ENCODE measurements around the gene HCRTR1.

DNA sequence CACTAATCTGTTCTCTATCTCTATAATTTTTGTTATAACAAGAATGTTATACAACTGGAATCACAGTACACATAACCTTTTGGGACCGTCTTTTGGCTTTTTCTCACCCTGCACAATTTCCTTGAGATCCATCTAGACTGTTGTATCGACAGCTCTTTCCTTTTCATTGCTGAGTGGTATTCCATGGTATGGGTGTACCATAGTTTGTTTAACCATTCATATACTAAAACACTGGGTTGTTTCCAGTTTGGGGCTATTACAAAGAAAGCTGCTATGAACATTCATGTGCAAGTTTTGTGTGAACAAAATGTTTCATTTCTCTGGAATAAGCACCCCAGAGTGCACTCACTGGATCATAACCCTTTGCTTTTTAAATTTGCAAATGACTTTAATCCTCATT, 15.4 kb upstream of the HCRTR1 start:
- TF ChIP-seq POLR2A (IDR thresholded peaks at IDR 0.05): no peak
- TF ChIP-seq, protein P1, sequence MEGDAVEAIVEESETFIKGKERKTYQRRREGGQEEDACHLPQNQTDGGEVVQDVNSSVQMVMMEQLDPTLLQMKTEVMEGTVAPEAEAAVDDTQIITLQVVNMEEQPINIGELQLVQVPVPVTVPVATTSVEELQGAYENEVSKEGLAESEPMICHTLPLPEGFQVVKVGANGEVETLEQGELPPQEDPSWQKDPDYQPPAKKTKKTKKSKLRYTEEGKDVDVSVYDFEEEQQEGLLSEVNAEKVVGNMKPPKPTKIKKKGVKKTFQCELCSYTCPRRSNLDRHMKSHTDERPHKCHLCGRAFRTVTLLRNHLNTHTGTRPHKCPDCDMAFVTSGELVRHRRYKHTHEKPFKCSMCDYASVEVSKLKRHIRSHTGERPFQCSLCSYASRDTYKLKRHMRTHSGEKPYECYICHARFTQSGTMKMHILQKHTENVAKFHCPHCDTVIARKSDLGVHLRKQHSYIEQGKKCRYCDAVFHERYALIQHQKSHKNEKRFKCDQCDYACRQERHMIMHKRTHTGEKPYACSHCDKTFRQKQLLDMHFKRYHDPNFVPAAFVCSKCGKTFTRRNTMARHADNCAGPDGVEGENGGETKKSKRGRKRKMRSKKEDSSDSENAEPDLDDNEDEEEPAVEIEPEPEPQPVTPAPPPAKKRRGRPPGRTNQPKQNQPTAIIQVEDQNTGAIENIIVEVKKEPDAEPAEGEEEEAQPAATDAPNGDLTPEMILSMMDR (IDR thresholded peaks at IDR 0.05): no peak

Measured in right lobe of liver (tissue), 4 donors.